GM18520 (cell line): ENCODE results near the gene PM20D2.
"Not testable (repeated sequence)": the region's sequence is repeated elsewhere in the genome, so short reads cannot be mapped to it uniquely, and the experiment has no call there.

Experiments used
- ATAC-seq: cut with Tn5 transposase; IDR thresholded peaks from one replicate; pipeline ENCODE4 v1.9.1; 2021; ENCODE audit not compliant: unreplicated experiment

PM20D2 gene

GRCh38 chr6:89145956-89146717 is at the start of gene PM20D2:
Gene PM20D2, plus strand, starts transcription at chr6:89146055. Its CDS starts 90 bp downstream, at chr6:89146145.
- peak; percentile 38 for ATAC-seq

GRCh38 chr6:89098461-89098860 is 47.4 kb upstream of the PM20D2 start:
- ATAC-seq = no peak

- ATAC-seq = no peak
Observed at GRCh38 chr6:89100114-89100513, 45.7 kb upstream of the PM20D2 start.

GRCh38 chr6:89110284-89110683 is 35.6 kb upstream of the PM20D2 start:
- ATAC-seq = no peak

- ATAC-seq = no peak
Observed at GRCh38 chr6:89111933-89112332, 33.9 kb upstream of the PM20D2 start.

- ATAC-seq = no peak
Observed at GRCh38 chr6:89116702-89117101, 29.2 kb upstream of the PM20D2 start.

- peak; percentile 52 for ATAC-seq
Observed at GRCh38 chr6:89117211-89118108, 28.4 kb upstream of the PM20D2 start, which contains the start of gene SRSF12. Gene SRSF12, minus strand, starts transcription at chr6:89118071. Its CDS starts 184 bp downstream, at chr6:89117887.

GRCh38 chr6:89118931-89119330 is 26.9 kb upstream of the PM20D2 start:
- ATAC-seq = no peak

- ATAC-seq = no peak
Observed at GRCh38 chr6:89120371-89120770, 25.5 kb upstream of the PM20D2 start.

- ATAC-seq = no peak
Observed at GRCh38 chr6:89121934-89122333, 23.9 kb upstream of the PM20D2 start.

- no peak for ATAC-seq
Observed at GRCh38 chr6:89122625-89123024, 23.2 kb upstream of the PM20D2 start.

GRCh38 chr6:89128256-89128671 is 17.6 kb upstream of the PM20D2 start:
- ATAC-seq = not testable (repeated sequence)

- no peak for ATAC-seq
Observed at GRCh38 chr6:89131599-89131998, 14.3 kb upstream of the PM20D2 start.

GRCh38 chr6:89132057-89132456 is 13.8 kb upstream of the PM20D2 start:
- ATAC-seq = no peak

- ATAC-seq = no peak
Observed at GRCh38 chr6:89133981-89134380, 11.9 kb upstream of the PM20D2 start.

GRCh38 chr6:89134723-89135122 is 11.1 kb upstream of the PM20D2 start:
- no peak for ATAC-seq

- ATAC-seq = no peak
Observed at GRCh38 chr6:89138173-89138572, 7.7 kb upstream of the PM20D2 start.

GRCh38 chr6:89139509-89140346 is 6.1 kb upstream of the PM20D2 start:
- no peak for ATAC-seq

GRCh38 chr6:89140347-89141156 is 5.3 kb upstream of the PM20D2 start:
- no peak for ATAC-seq

GRCh38 chr6:89144354-89144906 is 1.4 kb upstream of the PM20D2 start:
- peak; percentile 49 for ATAC-seq
